Fibroblast of lung (primary cell): ENCODE data around the gene SETDB2. TPM values are rescaled to one million over a fixed set of nuclear protein-coding genes. Genes with fewer than 3 reads are reported as not detected.

ENCODE experiments used
- DNase-seq, 2 donors: peaks; one replicate each; pipeline versions ENCODE4 v3.0.0 to v3.0.0-alpha.2; 2010; ENCODE audit warnings: low read depth in 2 of 2
- H2AFZ ChIP-seq: 2 replicates; pipeline ENCODE4 v1.5.1; 2012; ENCODE audit warnings: low read length, control low read depth, inconsistent platforms
- H3K27ac ChIP-seq: 2 replicates; pipeline ENCODE4 v1.5.1; 2011; ENCODE audit warnings: low read length, control low read depth; ENCODE audit not compliant: insufficient read depth
- H3K27me3 ChIP-seq: 2 replicates; pipeline ENCODE4 v1.5.1; 2011; ENCODE audit warnings: mild to moderate bottlenecking, low read length; ENCODE audit not compliant: control insufficient read depth, insufficient read depth
- H3K36me3 ChIP-seq: 2 replicates; pipeline ENCODE4 v1.5.1; 2011; ENCODE audit warnings: low read length; ENCODE audit not compliant: control insufficient read depth, insufficient read depth
- H3K4me1 ChIP-seq: 2 replicates; pipeline ENCODE4 v1.5.1; 2011; ENCODE audit warnings: low read length; ENCODE audit not compliant: control insufficient read depth, insufficient read depth; ENCODE audit errors: extremely low read depth
- H3K4me2 ChIP-seq: 2 replicates; pipeline ENCODE4 v1.5.1; 2011; ENCODE audit warnings: low read length, control low read depth; ENCODE audit not compliant: insufficient read depth; ENCODE audit errors: extremely low read depth
- H3K4me3 ChIP-seq, 4 experiments: fragments of 200-600 bp in 1 of 4; sonication (generic) in 1 of 4; replicated peaks in 1 of 4; 2 replicates each; pipeline ENCODE4 v1.5.1; 2011 to 2016; ENCODE audit warnings: low read length in 4 of 4, low read depth in 3 of 4, mild to moderate bottlenecking in 3 of 4, control low read depth in 2 of 4, inconsistent platforms in 1 of 4, mixed read lengths in 1 of 4; ENCODE audit not compliant: insufficient read depth in 1 of 4; ENCODE audit errors: control extremely low read depth in 1 of 4
- H3K79me2 ChIP-seq: 2 replicates; pipeline ENCODE4 v1.5.1; 2012; ENCODE audit warnings: mild to moderate bottlenecking, low read length, inconsistent platforms; ENCODE audit not compliant: control insufficient read depth, insufficient read depth
- H3K9ac ChIP-seq: 2 replicates; pipeline ENCODE4 v1.5.1; 2011; ENCODE audit warnings: mild to moderate bottlenecking, low read length, control low read depth; ENCODE audit not compliant: insufficient read depth
- H3K9me3 ChIP-seq: 2 replicates; pipeline ENCODE4 v1.5.1; 2012; ENCODE audit warnings: low read depth, low read length; ENCODE audit not compliant: control insufficient read depth, insufficient read depth
- H4K20me1 ChIP-seq: 2 replicates; pipeline ENCODE4 v1.5.1; 2011; ENCODE audit warnings: low read length; ENCODE audit not compliant: control insufficient read depth, insufficient read depth; ENCODE audit errors: extremely low read depth
- CTCF ChIP-seq, 2 donors: IDR thresholded peaks in 1 of 2; conservative IDR thresholded peaks in 1 of 2; 1 replicate in 1 of 2; 2 replicates in 1 of 2; pipeline ENCODE4 v1.5.1; 2011 to 2012; ENCODE audit warnings: low read length in 2 of 2, control low read depth in 1 of 2, inconsistent platforms in 1 of 2, low read depth in 1 of 2, mild to moderate bottlenecking in 1 of 2
- EZH2 ChIP-seq: IDR thresholded peaks from 2 replicates; pipeline ENCODE4 v1.5.1; 2012; ENCODE audit warnings: low read length, control low read depth, mild to moderate bottlenecking; ENCODE audit errors: missing control alignments
- polyA plus RNA-seq, 2 donors: library from polyadenylated mRNA; depleted of rRNA in 1 of 2; stranded (reverse) in 1 of 2; unstranded in 1 of 2; fragments of >200 nt; gene quantifications; 2 replicates each; pipeline ENCODE4 v1.2.1, GENCODE V29; 2011 to 2012; ENCODE audit warnings: missing spikeins in 1 of 2
- total RNA-seq: library from RNA; depleted of rRNA; stranded (reverse); fragments of >200 nt; gene quantifications from 2 replicates; pipeline ENCODE4 v1.2.1, GENCODE V29; 2014

Gene SETDB2
- total and polyA plus RNA-seq, 2 donors (not counting 1 experiment from before 2014, with no cell fraction given): 10.4 to 13.7 TPM

- no peak overlapping the region for H3K4me2 ChIP-seq
- no peaks in the 10 kb centered on the region for H3K27me3 ChIP-seq
- H3K9ac ChIP-seq: no peak overlapping the region
- H3K27ac ChIP-seq: no peak overlapping the region
- H3K36me3 ChIP-seq: no peaks in the 10 kb centered on the region
- no peaks in the 10 kb centered on the region for H3K9me3 ChIP-seq
- H2AFZ ChIP-seq: no peak overlapping the region
- peaks cover 3% of the 10 kb centered on the region for H3K4me1 ChIP-seq
- TF ChIP-seq CTCF (conservative IDR thresholded peaks at IDR 0.05 in 1 of 2, IDR thresholded peaks at IDR 0.05 in 1 of 2; ENCODE audit: low read depth in 1 of 2, low read length in 2 of 2): no peak
- TF ChIP-seq EZH2: no peak
- no peak overlapping the region for H3K4me3 ChIP-seq
- H3K79me2 ChIP-seq: peaks cover 16% of the 10 kb centered on the region
- H4K20me1 ChIP-seq: no peaks in the 10 kb centered on the region
- DNase-seq: no peak
Observed at GRCh38 chr13:49448753-49449152, 4.7 kb downstream of the SETDB2 start.

GRCh38 chr13:49450105-49450819 lies 6.2 kb downstream of the SETDB2 start:
- Histone ChIP-seq H3K4me1 (peaks cover 7% of the 10 kb centered on the region), H2AFZ (no peak overlapping the region), H3K9me3 (no peaks in the 10 kb centered on the region), H3K79me2 (peaks cover 16% of the 10 kb centered on the region), H3K4me2 (no peak overlapping the region), H3K27ac (no peak overlapping the region), H3K27me3 (no peaks in the 10 kb centered on the region), H4K20me1 (no peaks in the 10 kb centered on the region), H3K9ac (no peak overlapping the region), H3K4me3 (no peak overlapping the region), H3K36me3 (no peaks in the 10 kb centered on the region)
- no peak for DNase-seq
- TF ChIP-seq EZH2: no peak
- TF ChIP-seq CTCF (conservative IDR thresholded peaks at IDR 0.05 in 1 of 2, IDR thresholded peaks at IDR 0.05 in 1 of 2; ENCODE audit: low read depth in 1 of 2, low read length in 2 of 2): no peak

- Histone ChIP-seq H2AFZ (no peak overlapping the region), H3K9me3 (no peaks in the 10 kb centered on the region), H3K9ac (no peak overlapping the region), H3K36me3 (no peaks in the 10 kb centered on the region), H3K27ac (peak overlapping the region; percentile 18), H3K4me1 (peaks cover 26% of the 10 kb centered on the region), H3K4me2 (no peak overlapping the region), H3K79me2 (peaks cover 7% of the 10 kb centered on the region), H3K4me3 (no peak overlapping the region), H4K20me1 (no peaks in the 10 kb centered on the region), H3K27me3 (no peaks in the 10 kb centered on the region)
- no peak for DNase-seq
- TF ChIP-seq CTCF (conservative IDR thresholded peaks at IDR 0.05 in 1 of 2, IDR thresholded peaks at IDR 0.05 in 1 of 2; ENCODE audit: low read depth in 1 of 2, low read length in 2 of 2) (no peak), EZH2 (no peak)
Observed at GRCh38 chr13:49452725-49453457, 8.8 kb downstream of the SETDB2 start.
